Cerebellar nuclear complex (tissue), 1 donor: ENCODE results near the gene THEM4.
"Not testable (repeated sequence)": the region's sequence is repeated elsewhere in the genome, so short reads cannot be mapped to it uniquely, and the experiment has no call there.

Source experiments
- DNase-seq, 2 experiments: peaks; one replicate each; lab custom pipeline; 2025; lab: John Stamatoyannopoulos, UW

The THEM4 gene

DNA sequence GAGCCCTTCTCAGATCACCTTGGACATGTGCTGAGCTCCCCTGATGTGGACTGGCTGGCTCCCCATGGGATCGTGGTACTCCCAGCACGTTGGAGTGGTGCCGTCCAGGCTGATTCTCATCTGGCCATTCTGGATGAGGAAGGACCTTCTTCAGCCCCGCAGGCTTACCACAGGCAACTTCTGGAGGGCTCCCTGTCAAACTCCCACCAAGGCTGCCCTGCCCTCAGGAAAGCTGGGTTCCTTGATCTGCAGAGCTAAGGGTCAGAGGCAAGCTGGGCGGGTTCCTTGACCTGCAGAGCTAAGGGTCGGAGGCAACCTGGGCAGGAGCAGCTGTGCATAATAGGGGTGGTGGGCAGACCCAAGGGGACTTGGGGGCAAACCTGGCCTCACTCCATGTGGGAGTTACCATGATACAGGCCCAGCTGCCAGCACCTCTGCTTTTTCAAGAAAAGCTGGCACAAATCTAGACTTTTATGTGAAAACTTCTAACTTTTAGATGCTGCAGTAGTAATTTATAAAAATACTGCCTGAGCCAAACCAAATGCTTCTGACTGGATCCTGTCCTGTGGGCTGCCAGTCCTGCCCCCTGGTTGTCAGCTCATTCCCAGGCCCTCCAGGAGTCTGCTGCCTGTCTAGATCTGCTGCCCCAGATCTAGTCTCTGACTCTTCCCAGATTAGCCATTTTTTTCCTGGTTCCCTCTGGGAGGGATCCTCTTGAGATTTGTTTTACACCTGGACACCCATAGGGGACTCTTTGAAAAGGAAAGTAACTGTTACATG, 50.2 kb downstream of the THEM4 start:
- DNase-seq: no peak

DNA sequence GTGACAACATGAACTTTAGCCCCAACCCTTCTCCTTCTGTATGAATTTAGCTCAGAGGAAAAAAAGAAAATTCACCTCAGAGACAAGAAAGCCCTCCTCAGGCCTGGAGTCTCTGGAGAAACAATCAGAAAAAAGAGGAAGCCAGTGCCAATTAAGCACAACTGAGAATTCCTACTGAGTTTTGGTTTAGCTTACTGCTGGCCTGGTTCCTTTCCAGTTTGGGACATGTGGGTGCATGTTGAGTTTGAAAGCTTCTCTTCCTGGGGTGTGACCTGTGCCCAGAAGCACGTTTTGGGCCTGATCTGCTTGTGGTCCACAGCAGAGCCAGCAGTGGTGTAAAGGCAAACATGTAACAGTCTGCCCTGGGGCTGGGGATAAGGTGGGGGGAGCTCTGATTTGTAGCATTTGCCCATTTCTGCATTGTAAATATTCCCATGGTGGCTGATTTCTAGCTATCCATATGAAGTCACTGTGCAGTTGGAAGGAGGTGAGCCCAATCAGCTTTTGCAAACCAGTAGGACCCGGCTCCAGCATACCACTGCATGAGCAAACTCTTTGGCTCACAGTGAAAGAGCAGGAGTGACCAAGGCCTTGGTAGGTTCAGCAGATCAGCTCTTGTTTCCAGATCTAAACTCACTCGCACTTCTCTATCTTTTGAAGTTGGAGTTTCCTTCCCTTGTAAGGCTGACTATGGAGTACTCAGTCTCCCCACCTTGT, 51.1 kb downstream of the THEM4 start:
- DNase-seq: no peak

DNA sequence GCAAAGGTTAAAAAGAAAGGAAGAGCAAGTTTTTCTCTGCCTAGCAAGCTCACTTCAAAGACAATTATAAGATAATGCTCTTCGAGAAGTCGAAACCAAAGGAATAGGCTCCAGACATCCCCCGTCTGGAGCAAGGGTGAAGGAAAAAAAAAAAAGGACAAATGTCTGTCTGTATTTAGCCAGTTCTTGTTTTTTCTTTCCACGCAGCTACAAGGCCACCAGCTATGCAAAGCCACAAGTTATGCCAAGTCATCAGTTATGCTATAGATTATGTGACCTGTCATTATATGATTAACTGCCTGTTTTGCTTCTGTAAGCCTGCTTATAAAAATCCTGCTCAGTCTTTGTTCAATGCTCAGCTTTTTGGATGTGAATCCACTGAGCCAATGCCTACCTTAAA, 53.4 kb downstream of the THEM4 start:
- DNase-seq: no peak

DNA sequence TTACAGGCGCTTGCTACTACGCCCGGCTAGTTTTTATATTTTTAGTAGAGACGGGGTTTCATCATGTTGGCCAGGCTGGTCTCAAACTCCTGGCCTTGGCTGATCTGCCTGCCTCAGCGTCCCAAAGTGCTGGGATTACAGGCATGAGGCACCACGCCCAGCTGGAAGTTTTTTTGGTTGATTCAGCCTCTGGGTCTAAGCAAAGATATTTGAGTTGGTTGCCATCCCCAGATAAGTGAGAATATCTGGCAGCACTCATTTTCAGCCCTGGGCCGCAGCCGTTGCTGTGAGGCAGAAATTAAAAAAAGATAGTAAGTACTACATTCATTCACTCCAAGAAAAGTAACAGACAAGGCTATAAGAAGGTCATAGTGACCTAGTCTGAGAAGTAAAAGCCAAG, 53.8 kb downstream of the THEM4 start:
- not testable (repeated sequence) for DNase-seq

DNA sequence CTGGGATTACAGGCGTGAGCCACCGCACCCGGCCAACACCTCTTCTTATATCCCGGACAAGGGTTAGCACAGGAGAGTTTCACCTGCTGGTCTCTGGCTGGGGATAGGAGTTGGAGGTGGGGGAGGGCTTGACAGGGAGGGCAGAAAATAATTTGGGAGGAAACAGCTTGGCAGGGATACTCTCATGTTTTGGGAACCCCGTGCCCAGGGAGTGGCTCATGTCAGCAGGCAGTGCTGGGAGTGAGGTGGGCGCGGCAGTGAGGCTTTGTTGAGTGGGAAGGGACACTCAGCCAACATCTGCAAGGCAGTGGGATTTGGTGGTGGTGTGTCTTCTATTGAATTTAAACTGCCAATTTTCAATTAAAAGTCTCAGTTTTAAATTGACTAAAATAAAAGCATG, 54.7 kb downstream of the THEM4 start:
- no peak for DNase-seq

DNA sequence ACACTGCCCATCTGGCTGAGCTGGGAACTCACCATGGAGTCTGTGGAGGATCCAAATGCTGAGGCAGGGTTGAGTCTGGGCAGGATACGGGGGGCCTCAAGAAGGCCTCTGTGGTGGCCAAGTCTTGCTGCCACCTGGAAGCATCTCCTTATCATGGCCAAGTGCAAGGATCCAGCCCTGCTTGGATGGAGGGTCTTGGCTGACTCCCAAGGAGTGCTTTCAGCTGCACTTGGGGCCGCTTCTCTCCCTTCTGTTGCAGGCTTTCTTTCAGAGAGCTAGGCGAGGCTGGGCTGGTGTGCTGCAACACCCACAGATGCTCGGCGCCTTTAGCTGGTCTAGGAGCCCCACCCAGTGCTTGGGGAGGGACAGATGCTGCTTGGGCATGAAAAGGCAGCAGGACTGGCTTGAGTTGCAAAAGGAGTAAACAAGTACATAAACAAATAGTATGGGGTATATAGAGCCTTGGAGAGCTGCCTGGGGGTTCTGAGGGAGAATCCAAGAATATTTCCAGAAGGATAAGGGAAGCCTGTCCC, 55.8 kb downstream of the THEM4 start, which contains the start of gene THEM5:
Gene THEM5 (minus strand): TSS at position 302 of the 533 bp plus-strand sequence. CDS start 147 bp downstream, at position 155.
- DNase-seq: no peak

DNA sequence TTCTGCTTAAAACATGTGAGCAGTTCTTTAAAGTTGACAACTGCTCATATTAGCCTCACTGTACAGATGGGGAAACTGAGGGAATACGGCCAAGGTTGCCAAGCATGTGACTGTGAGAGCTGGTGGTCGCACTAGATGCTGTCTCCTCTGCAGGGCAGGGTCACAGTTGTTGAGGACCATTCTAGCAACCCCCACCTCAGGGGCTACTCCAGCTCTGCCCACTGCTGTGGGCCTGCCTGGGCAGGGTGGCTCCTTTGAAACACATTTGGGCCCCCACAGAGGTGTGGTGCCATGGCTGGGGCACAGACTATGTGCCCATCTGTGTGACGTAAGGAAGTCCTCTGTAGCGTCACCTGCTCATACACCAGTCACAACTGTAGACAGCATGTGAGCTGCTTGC, 56.6 kb downstream of the THEM4 start:
- DNase-seq: no peak

DNA sequence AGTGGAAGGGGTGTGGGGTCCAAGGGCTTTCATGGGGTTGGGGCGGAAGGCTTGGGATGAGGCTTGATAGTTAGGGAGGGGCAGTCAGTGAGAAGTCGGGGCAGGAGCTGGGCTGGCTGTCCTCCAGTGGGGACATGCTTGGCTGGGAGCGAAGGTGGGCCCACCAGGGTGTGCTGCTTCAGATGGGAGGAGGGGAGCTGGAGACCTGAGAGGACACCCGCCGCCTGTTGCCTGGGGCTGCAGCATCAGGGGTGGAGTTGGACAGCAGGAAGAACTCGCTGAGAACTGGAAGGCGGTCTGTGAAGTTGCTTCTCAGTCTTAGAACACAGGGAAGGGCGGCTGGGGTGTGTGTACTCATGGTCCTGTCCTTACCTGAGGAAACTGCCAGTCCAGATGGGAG, 57.4 kb downstream of the THEM4 start:
- DNase-seq: no peak

DNA sequence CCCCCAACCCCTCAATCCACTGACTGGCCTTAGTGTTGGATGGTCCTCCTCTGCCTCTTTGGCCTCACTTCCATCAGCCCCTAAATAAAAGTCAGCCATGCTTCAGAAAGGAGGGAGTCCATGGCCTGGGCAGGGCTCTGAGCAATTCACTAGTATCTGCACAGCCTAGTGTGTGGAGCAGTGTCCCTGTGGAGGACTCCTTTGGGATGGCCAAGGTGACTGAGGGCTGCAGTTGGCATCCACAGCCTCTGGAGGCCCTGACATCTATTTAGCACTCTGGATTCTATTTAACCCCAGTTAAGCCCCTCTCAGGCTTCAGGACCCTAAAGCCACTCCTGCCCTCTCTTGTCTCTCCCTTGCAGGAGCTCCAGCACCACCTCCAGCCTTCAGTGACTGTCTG, 59.4 kb downstream of the THEM4 start:
- no peak for DNase-seq

DNA sequence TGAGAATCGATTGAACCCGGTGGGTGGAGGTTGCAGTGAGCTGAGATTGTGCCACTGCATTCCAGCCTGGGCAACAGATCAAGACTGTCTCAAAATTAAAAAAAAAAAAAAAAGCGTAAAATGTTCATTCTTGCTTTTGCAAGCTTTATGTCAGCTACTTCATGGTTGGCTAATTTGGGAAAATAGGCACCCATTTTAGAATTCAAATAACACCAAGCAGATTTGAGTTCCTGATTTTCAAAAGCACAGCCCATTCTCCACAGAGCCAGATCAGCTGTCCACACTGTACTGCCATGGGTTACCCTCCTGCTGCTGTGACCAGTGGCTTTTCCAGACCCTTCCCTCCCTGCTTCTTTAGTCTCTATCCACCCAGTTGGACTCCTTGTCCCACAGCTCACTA, 60.2 kb downstream of the THEM4 start:
- no peak for DNase-seq

DNA sequence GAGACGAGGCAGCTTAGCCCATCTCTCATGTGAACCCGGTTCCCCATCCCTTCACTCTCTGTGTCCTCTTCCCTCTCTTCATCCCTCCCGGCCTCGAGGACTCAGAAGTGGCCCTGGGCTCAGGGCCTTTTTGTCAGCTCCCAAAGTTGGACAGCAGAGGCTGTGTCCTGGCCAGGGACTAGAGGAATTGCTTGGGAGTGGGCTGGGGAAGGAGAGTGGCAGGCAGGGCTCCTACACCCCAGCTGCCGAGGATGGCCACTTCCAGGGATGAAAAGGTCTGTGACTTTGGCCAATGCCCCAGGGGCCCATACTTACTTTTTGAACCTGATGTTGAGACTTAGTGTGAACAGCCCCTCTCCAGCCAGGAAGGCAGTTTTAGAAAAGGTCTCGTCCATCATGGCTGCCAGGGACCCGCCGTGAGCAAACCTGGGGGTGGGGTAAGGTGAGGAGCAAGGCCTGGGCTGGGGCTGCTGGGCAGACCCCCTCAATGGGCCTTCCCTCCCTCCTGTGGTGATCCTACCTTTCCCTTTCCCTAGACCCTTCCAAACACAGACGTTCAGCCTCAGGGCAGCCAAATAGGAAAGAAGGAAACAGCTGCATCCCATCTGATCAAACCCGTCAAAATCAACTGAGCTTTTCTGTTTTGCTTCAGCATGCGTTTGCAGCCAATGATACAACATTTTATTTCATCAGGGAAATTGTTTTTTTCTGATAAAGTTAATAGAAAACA, 61.3 kb downstream of the THEM4 start:
- no peak for DNase-seq

DNA sequence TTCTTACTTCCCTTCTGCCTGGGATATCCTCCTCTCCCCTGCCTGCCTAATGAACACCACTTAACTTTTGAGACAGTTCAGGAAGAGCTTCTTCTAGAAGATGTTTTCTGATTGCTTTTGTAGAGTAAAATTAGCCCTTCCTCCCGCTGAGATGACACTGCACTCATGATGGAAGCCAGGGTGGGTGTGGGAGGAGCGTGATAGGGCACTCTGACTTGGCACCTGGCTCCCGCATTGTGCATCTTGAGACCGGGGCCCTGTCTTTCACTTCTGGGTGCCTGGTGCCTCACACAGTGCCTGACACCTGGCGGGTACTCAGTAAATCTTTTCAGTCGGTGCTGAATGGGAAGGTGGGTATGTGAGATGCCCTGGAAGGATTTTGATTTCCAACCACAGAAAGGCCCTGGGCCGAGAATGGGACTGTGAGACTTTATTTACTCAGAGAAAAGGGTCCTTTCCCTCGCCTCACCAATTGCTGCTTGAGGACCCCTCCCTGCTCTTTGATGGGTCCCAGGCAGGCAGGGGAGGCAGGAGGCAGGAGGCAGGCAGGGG, 62.5 kb downstream of the THEM4 start:
- DNase-seq: no peak

DNA sequence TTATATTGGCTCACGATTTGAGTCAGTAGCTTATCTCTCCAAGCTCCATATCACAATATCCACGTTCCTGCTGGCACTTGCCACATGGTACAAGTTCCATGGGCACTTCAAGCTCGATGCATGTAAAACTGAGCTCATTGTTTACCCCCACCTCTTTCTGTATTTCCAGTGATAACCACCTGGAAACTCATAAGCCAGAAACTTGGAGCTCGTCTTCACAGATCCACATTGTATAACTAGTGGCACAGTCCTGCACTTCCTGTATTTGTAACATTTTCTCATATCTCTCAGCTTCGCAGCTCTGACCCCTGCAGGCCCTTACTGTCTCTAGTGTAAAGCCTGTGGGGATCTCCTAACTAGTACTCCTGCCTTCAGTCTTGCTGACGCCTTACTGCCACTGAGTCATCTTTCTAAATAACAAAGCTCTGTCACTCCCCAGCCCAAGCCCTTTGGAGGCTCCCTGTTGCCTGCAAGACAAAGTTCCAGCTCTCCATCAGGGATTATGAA, 63.2 kb downstream of the THEM4 start:
- no peak for DNase-seq

DNA sequence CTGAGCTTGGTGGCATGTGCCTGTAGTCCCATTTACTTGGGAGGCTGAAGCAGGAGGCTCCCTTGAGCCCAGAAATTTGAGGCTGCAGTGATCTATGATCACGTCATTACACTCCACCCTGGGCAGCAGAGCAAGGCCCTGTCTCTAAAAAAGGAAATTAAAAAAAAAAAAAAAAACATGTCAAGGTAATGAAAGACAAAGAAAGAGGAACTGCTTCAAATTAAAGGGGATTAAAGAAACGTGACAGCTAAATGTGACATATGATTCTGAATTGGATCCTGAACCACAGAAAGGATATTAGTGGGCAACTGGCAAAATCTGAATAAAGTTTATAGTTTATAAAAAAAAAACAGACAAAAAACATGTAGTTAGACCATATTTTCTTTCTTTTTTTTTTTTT, 65.9 kb downstream of the THEM4 start:
- no peak for DNase-seq

DNA sequence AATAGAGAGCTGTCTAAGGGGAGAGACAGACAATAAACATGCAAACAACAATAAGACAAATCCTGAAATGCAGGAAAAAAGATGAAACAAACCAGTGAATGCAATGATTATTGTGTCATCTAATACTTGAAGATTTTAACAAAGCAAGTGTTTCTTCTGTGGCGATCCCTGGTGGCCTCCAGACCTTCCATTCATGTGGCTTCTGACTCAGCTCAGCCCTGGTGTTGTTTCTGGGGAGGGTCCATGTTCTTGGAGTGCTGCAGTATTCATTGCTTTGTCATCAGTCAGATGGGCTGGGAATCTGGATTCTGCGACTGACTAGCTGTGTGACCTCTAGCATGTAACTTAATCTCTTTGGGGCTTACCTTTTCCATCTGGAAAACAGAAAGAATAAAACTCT, 68.2 kb downstream of the THEM4 start:
- no peak for DNase-seq

DNA sequence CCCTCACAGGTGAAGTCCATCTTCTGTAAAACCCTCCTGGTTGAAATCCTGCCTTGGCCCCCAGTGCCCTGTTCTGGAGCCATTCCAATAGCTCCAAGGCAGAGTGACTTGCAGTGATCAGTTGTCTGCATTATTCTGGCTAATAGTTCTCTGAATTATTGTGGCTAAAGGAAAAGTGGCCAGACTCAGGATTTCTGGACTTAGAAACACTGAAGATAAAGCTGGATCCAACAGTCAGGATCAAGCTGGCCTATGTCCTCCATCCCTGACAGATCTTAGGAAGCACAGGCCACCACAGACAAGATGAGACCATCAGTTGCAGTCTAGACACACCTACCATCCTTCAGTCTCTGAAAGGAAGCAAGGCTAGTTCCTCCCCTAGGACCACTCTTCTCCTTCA, 68.9 kb downstream of the THEM4 start:
- no peak for DNase-seq

DNA sequence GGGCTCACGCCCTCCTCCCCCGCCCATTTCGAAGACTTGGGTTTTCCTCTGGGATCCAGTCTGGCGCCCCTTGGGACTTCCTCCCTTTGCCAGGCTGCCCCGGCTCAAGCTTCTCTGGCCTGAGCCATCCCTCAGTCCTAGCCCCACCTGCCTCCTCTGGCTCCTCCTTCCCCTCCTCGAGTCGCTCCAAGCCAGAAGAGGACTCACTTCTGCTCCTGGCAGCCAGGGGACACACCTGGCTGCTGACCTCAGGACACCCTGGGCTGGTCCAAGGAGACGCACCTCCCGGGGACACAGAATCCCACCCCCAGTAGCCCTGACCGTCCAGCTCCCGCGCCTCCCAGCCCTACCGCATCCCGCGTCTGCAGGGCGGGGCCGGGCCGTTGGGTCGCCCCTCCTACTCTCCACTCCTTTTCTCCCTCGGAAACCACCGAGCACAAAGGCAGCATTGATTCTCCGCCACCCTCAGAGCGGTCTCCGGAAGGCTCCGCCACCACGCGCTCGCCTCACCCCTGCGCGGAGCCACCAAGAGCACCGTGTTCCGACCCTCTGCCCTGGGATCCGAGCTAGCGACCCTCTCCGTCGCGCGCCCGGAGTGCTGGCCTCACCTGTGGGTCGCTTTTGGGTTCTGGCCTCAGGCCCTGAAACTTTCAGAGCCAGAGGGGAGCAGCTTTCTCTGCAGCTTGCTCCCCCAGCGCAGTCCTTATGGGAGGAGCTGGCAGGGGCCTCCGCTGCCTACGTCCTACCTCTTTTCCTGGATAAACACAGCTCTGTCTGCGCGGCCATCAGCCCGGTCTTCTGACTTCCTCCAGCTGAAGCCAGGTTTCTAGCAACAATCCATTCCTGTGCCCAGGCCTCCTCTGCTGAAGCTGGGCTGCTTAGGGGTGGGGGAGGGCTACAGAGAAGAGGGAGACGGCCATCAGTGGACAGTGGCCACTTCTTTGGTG, 69.6 kb downstream of the THEM4 start, which contains the start of gene C2CD4D:
Gene C2CD4D (minus strand): TSS at position 364 of the 947 bp plus-strand sequence. CDS start 831 bp downstream, outside the sequence.
- no peak for DNase-seq

DNA sequence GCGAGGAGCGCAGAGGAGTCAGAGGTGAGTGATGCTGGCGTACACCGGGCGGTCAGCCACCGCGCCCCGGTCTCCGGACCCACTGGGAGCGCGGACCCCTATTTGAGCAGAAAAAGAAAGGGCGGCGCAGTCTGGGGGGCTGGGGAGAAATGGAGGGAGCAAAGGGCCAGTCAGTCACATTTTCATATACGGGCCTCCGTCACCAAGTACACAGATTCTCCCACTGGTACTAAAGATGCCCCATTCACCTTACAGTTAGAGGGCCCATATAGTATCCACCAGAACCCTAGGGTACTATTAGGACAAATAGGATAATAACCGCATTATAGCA, 70.3 kb downstream of the THEM4 start:
- no peak for DNase-seq

DNA sequence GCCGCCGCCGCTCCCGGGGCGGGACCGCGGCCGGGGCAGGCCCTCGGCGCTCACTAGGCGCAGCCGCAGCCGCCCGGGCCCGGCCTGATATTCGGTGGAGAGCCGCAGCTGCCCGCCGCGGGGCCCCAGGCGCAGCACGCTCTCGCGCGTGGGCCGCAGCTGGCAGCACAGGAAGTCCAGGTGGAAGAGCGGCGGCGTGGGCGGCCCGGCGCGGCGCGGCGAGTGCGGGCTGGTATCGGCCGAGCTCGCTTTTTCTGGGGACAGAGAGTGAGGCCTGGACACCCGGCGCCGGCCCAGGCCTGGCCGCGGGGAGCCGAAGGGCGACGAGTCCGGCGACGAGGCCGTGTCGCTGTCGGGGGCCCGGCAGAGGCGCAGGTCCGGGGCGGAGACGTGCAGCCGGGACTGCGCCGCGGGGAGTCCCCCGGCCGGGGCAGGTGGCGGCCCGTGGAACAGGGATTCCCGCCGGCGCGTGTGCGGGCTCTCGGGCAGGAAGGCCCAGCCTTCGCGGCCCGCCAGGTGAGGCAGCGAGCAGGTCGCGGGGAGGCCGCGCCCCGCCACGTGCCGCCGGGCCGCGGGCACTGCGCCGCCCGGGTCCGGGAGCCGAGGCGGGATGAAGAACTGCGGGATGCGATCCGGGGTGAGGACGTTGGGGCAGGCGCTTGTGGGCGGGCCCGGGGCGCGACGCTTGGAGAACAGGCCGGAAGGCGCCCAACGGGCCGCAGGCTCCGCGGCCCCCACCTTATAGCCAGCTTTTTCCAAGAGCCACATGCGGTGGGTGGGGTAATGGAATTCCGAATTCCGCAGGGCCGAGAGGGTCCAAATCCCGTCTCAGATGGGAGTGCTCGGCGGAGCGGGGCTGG, 70.9 kb downstream of the THEM4 start:
- no peak for DNase-seq

DNA sequence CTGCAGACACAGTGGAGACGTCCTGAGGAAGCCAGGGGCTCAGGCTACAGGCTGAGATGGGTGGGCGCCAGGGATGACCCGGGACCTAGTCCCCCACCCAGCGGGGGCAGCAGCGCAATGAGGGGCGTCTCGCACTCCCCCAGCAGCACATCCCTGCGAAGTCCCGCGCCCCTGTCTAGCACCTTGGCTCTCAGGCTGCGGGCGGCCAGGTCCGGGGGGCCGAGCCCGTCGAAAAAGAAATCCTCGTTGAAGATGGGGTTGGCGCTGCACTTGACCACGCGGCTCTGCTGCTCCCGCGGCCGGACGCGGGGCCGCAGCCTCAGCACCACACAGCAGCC, 71.5 kb downstream of the THEM4 start:
- DNase-seq: no peak
